G401.6 (cell line): Measurements from ENCODE around the gene PRKAR2B.
A peak's percentile ranks its signal among the peaks of the same experiment; 100 is the strongest.
"Not testable (repeated sequence)": the region's sequence is repeated elsewhere in the genome, so short reads cannot be mapped to it uniquely, and the experiment has no call there.

Experiments
- FAIRE-seq: peaks from 2 replicates; lab custom pipeline; 2012; peaks lifted over from hg19 to GRCh38; lab: Jason Lieb, UNC

The PRKAR2B gene

DNA sequence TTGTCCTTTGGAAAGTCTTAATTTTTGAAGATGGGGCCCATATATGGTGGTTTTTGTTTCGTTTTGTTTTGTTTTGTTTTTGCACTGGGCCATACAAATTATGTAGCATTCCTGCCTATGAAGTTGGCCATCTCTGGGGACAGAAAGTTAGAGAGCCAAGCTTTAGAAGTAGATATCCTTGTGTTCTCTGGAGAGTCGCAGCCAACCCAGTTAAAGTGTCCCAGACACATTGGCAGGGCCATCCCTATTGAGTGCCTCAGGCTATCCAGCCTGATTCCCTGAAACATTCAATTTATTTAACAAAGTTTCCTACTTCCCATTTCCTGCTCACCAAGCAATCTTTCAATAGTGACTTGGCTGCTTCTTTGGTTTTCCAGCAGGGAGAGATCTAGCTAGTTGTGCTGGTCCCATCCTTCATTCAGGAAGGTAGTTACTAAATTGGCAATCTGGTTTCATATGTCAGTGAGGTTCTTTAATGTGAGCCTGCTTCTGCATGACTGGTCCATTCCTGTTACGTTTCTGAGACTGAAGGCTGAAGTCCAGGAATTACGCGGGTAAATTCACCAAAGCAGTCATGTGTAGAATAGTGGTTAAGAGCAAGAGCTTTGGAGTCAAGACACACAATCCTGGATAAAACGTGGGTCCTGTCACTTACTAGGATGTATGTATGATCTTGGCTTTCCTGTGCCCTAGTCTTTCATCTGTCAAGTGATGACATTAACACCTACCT is 75.0 kb downstream of the PRKAR2B start:
- FAIRE-seq: no peak

DNA sequence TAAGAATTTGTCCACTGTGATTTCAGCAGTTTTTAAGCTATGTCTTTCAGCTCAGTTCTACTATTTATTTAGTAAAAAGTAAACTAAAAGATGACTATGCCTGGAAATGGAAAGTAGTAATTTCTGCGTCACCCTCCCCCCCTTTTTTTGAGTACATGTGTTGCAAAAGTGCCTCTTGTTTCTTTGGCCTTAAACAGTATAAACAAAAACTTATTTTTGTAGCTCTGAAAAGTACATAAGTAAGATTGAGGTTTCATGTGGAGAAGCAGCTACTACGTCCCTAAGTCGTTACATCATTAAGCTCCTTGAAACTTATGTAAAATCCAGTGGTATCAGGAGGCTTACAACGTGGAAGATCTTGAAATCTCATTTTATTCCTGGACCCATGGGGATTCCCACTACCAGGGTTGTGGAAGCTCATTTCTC is 78.0 kb downstream of the PRKAR2B start:
- no peak for FAIRE-seq

DNA sequence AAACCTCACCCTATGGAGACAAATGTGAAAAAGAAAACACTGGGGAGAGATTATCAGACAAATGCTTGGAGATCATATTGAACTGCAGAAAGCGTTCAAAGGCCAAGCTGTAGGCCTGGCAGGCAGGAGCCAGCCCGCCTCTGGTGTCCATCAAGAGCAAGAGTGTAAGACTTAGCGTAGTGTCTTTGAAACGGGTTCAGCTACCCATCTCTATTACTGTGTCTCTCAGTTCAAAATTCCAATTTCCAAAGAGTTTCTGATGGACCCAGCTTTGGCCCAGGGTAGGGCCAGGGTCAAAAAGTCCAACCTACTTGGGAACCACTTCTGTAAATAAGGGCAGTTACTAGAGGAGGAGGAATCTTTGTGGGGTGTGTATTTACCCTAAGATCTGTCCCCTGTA is 78.9 kb downstream of the PRKAR2B start:
- FAIRE-seq: no peak

DNA sequence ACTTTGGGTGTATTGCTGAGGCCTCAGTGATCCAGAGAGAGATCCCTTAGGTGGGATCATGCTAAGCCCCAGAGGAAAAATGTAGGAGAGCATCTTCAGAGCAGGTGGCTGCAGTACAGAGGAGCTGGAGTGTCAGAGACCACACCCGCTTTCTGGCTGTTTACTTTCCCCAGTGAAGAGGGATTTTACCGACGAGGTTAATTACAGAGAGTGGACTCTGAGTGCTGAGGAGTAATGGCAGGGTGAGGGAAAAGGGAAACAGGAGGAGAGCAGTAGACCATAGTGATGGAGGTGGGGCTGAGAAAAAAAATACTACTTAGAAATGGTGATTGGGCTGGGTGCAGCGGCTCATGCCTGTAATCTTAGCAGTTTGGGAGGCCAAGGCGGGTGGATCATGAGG is 81.0 kb downstream of the PRKAR2B start:
- FAIRE-seq: no peak

DNA sequence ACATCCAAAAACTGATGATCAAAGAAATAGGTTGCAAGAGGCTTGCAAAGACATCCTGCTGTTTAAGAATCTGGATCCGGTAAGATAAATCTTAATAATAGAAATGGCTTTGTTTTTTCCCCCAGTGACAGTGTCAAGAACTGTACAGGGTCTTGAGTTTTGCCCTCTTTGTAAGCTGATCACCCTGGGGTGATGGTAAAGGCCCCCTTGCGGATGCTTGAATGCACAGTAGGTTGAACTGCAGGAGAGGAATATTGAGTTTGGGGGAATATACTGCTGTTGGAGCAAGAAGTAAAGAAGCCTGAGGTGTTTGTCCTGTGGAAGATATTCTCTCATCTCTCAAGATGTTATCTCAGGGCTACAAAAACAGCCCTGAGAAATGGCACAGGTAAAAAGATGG is 83.7 kb downstream of the PRKAR2B start:
- FAIRE-seq: no peak

DNA sequence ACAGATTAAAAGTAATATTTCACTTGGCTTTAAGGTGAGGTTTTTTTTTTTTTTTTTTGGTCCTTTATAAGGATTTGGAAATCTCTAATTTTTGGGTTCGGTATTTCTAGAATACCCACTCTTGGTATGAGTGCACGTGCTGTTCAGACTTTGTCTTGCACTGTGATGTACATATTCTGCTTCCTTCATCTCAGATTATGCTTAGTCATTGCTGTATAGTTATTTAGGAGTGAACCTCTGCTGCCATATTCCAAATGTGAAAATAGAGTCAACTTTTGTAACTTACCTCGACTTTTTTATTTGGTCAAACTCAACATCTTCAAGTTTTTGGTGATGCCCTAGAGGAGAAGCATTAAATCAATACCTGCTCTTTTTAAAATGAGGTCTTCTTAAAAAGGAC is 84.2 kb downstream of the PRKAR2B start:
- peak; percentile 15 for FAIRE-seq

DNA sequence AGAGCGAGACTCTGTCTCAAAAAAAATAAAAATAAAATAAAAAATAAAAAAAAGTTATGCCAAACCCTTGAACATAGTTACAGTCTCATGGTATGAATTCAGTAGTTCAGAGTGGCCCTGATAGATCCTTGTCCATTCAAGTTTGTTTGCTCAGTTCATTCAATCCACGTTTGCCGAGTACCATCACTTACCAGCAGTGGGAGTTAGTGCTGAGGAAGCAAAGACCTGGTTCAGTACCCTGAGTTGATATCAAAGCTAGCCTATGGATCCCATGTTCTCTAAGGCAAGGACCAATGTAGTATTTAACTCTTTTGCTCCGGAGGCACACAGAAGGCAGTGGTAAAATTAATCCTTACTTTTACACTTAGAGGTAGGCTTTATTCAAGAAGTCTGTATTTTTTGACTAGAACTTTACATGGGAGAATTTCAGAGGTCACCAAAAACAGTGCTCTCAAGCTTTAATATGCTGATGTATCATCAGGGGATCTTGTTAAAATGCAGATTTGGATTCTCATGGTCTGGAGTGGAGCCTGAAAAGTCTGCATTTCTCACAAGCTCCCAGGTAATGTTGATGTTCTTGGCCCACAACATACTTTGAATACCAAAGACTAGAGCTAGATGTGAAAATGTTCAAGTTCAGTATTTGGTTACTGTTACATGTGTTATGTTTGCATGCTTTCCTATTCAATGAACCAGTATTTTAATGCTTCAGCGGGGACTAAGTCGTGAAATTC is 86.1 kb downstream of the PRKAR2B start:
- no peak for FAIRE-seq

DNA sequence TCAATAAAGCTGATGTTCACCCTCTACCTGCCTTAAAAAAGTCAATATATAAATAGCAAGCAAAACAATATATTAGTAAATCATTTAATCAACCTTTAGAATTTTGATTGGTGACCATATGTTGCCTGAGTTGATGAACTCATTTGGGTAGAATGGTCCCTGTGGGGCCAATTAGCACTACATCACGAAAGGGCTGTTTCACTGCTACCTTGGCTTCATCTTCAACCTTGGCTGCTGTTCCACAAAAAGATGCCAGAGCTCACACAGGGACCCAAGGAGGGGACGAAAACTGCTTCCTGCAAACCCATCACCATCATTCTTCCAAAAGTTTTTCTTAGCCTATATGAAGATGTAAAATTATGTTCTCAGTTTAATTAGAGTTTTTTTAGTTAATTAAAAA is 88.9 kb downstream of the PRKAR2B start:
- FAIRE-seq: no peak

DNA sequence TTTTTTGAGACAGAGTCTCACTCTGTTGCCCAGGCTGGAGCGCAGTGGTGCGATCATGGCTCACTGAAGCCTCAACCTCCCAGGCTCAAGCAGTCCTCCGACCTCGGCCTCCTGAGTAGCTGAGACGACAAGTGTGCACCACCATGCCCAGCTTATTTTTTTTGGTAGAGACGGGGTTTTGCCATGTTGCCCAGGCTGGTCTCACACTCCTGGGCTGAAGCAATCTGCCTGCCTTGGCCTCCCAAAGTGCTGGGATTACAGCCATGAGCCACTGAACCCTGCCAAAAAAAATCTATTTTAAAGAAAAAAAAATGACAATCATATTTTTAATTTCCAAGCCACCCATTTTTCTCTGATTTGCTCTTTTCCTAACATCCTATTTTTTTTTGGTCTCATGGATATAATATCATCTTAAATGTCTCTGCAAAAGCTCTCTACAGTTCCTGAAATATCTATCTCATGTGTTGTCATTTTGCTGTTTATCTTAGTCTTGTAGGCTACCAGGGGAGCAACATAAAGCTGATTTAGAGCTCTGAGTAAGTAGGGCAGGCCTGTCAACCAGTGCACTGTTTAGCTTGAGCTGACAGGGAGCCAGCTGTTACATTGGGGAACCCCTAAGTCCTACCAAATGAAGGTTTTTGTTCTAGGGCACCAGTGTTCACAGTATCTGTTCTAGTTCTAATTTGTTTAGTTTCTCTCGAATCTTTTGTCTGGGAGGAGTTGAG is 94.4 kb downstream of the PRKAR2B start:
- no peak for FAIRE-seq

DNA sequence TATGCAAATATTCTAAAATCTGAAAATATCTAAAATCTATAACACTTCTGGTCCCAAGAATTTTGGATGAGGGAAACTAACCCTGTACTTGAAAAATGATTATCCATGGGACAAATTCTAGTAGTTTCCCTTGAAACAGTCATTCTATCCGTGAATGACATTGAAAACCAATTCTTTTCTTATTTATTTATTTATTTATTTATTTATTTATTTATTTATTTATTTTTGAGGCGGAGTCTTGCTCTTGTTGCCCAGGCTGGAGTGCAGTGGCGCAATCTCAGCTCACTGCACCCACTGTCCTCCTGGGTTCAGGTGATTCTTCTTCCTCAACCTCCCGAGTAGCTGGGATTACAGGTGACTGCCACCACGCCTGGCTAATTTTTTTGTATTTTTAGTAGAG is 99.4 kb downstream of the PRKAR2B start:
- not testable (repeated sequence) for FAIRE-seq

DNA sequence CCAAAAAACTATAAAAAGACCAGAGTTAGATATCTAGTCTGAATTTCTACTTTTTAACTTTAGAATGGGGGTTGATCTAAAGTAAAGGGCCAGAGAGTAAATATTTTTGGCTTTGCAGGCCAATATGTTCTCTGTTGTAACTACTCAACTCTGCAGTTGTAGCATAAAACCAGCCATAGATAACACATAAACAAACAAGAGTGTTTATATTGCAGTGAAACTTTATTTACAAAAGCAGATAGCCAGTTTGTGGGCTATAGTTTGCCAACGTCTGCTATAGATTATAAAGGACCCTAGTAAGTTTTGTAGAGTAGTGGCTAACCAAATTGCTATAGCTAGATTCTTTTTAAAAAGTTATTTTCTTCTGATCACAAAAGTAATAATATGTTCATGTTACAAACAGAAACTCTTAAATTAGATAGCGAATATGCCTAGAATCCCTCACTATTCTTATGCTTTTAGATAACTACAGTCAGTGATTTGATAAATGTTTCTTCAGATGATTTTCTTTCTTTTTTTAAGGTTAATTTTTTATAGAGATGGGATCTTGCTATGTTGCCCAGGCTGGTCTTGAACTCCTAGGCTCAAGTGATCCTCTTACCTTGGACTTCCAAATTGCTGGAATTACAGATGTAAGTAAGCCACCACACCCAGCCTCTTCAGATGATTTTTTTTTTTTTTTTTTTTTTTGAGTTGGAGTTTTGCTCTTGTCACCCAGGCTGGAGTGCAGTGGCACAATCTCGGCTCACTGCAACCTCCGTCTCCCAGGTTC is 100.7 kb downstream of the PRKAR2B start:
- FAIRE-seq: no peak

DNA sequence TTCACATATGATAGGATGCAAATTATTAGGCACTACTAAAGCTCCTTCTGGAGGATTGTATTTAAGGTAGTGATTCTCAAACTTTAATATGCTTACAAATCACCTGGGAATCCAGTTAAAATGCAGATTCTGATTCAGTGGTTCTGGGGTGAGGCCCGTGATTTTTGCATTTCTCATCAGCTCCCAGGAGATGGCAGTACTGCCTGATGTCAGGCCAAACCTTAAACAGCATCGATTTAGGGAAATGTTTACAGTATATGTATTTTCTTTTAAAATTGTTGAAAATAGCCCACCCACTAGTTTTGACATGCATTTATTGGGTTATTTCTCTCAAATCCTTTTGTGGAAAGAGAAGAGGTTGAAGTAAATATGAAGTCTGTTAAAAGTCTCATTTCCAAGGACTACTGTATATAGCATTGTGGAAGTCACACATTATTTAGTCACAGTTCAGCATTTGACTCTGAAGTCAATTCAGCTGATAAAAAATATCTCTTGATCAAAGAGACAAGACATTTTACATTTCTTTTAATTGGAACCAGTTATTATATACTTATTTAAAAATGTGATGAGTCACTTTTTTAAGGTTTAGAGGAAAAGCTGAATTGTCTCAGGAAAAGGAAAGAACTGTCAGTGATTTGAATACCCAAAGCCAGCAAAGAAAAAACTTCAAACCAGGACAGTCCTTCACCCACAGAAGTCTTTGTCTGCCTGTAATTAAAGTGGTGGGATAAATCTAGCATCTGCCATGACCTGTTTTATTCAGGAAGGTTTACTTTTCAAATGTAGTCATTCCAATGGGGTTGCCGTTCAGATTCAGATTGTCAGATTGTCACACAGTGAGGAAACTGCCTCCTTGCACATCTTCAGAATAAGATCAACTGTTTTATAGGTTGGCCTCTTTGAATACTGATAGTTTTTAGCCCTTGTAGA is 103.2 kb downstream of the PRKAR2B start:
- FAIRE-seq: peak; percentile 92

DNA sequence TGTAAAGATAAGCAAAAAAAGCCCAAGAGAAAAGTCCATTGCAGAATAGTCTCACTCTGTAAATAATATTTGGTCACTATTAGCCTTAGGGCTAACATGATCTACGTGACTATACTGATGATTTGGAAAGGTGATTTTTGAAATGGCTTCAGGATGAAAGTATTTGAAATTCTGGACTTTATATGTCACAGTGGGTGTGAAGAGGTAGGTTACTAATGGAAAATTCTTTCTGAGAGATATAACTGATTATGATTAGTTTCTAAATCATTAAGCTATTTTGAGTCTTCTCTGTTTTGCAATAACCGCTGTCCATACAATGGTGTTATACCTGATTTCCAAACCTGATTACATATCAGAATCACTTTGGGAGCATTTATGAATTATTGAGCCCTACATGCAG is 104.2 kb downstream of the PRKAR2B start:
- no peak for FAIRE-seq

DNA sequence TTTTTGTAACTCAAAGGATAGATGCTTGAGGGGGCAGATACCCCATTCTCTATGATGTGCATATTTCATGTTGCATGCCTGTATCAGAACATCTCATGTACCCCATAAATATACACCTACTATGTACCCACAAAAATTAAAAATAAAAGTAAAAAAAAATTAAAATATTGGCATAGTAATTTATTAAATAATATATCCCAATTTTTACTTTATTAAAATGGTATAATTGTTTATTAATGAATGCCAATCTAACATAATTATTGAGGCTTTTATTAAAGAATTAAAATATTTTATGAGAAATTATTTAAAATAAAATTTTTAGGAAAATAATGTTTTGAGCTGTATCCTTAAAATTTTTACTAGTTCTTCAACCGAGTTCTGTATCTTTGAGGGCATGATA is 105.4 kb downstream of the PRKAR2B start:
- no peak for FAIRE-seq

DNA sequence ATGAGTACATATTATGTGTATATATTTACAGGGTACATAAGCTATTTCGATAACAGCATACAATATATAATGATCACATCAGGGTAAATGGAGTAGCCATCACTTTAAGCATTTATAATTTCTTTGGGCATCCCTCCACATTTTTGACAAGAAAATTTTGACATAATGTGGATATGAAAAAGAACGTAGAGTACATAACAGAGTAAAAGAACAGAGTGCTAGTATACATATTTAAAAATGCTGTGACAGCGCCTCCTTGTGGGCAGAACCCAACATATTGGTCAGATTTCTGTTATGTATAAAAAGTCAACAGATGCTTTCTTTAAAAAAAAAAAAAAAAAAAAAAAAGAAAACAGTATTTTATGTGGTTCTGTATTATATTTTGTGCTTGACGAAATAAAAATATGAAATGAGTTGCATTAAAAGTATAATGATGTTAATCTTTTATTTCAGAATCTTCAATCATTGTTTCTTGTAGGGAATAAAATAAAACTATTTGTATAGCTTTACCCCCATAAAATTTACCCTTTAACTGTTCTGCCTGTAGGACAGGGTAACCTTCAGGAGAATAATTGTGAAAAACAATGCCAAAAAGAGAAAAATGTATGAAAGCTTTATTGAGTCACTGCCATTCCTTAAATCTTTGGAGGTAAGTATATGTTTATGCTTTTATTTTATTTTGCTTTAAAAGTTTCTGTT is 106.0 kb downstream of the PRKAR2B start:
- FAIRE-seq: peak; percentile 98

DNA sequence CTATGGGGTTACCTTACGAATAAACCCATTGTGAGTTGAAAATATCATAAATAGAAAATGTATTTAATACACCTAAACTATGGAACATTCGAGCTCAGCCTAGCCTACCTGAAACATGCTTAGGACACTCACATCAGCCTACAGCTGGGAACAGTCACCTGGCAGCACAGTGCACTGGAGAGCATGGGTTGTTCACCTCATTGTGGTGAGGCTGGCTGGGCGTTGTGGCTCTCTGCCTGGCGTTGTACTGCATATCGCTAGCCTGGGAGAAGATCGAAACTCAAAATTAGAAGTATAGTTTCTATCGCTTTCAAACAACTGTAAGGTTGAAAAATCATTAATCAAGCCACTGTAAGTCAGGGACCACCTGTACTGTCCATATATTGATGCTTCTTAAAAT is 107.0 kb downstream of the PRKAR2B start:
- no peak for FAIRE-seq

DNA sequence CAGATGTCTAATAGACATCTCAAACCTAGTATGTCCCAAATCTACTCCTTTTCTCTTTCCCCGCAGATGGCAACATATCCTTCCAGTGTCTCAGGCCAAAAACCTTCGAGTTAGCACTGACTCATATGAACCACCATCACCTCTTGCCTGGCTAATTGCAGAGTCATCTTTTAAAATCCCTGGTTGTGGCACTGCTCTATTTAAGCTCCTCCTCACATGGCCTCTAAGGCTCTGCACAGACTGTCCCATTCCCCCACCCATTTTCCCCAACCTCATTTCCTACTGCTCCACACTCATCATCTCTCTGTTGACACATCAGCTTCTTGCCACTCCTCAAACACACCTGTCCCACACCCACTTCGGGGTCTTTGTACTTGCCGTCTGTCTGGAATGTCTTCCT is 107.5 kb downstream of the PRKAR2B start:
- no peak for FAIRE-seq

DNA sequence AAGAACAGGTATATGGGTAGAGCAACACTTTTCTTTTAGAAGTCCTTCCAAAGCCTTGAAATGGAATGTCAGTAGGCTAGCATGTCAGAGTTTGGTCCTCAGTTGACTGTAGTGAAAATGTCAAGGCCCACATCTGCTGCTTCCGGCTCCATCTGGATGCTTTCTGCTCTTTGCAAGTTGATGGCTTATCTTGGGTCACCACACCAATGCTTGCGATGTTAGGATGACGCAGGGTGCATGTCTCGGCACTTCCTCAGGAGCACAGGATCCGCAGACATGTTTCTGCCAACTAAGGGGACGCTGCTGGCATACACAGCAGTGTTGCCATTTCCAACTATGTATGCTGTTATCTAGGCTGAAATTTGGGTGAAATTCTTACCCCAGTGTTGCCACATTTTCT is 110.3 kb downstream of the PRKAR2B start:
- FAIRE-seq: no peak

DNA sequence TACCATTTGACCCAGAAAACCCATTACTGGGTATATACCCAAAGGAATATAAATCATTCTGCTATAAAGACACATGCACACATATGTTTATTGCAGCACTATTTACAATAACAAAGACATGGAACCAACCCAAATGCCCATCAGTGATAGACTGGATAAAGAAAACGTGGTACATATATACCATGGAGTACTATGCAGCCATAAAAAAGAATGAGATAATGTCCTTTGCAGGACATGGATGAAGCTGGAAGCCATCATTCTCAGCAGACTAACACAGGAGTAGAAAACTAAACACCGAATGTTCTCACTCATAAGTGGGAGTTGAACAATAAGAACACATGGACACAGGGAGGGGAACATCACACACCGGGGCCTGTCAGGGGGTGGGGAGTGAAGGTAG is 111.2 kb downstream of the PRKAR2B start:
- FAIRE-seq: not testable (repeated sequence)

DNA sequence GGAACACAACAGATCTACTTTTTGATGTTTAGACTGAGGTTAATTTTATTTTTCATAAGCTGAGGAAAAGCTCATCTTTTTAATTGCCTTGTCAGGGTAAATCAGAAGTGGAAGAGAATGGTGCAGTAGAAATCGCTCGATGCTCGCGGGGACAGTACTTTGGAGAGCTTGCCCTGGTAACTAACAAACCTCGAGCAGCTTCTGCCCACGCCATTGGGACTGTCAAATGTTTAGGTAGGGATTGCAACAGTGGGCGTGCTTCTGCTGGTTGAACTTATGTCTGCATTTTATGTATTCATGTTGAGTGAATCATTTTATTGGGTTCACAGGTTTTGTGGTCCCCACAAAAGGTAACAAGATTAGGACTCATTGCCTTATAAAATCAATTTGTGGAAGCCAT is 112.6 kb downstream of the PRKAR2B start:
- FAIRE-seq: no peak

DNA sequence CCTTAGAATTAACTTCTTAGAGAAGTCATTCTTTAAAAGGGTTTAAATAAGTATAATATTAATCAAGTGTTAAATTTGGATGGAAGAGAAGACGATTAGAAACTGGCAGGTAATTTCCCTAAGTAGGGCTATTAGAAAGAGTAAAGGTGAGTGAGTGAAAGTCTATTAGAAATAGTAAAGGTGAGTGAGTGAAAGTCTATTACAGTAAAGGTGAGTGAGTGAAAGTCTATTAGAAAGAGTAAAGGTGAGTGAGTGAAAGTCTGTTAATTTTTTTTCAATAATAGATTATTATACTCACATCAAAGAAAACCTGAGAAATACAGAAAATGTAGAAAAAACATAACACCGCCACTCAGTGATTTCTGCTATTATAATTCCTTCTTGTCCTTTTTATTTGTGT is 113.5 kb downstream of the PRKAR2B start:
- no peak for FAIRE-seq
